HFFc6 (cell line): ENCODE measurements around the gene ETFA. TPM values are rescaled to one million over a fixed set of nuclear protein-coding genes. Genes with fewer than 3 reads are reported as not detected.

ENCODE experiments used
- DNase-seq: peaks from one replicate; pipeline ENCODE4 v3.0.0-alpha.2; 2018
- H3K27ac Mint-ChIP-seq: 2 replicates; pipeline ENCODE4 v1.8.0; 2020; ENCODE audit warnings: mild to moderate bottlenecking, mixed read lengths
- H3K27me3 Mint-ChIP-seq: 2 replicates; pipeline ENCODE4 v1.8.0; 2021; ENCODE audit warnings: mild to moderate bottlenecking, moderate library complexity, mixed read lengths; ENCODE audit not compliant: insufficient read depth
- H3K36me3 Mint-ChIP-seq: 2 replicates; pipeline ENCODE4 v1.8.0; 2021; ENCODE audit warnings: low read depth, mixed read lengths
- H3K4me1 Mint-ChIP-seq: 2 replicates; pipeline ENCODE4 v1.8.0; 2020; ENCODE audit warnings: low read depth, mixed read lengths
- H3K4me3 Mint-ChIP-seq: 2 replicates; pipeline ENCODE4 v1.8.0; 2020; ENCODE audit warnings: mild to moderate bottlenecking, moderate library complexity, mixed read lengths
- H3K9me3 Mint-ChIP-seq: 2 replicates; pipeline ENCODE4 v1.8.0; 2020; ENCODE audit warnings: mild to moderate bottlenecking, mixed read lengths
- total RNA-seq, 6 experiments: library from RNA; stranded (reverse); fragmentation: NEBNext Ultra II Directional; extraction: Animal tissue kit (Norgen Biotek cat#: 25700); gene quantifications; 2 replicates in 1 of 6; 3 replicates in 5 of 6; pipeline ENCODE4 v1.2.3, GENCODE V29; 2021
- TF ChIP-seq, protein P1 (sequence below): fragments of 200-600 bp; sonication (generic); IDR thresholded peaks from 2 replicates; pipeline ENCODE4 v1.5.0; 2021; ENCODE audit warnings: antibody characterized with exemption, mild to moderate bottlenecking

Gene ETFA
- total RNA-seq, 6 experiments from 2014 or later = 127 to 161 (median 146) TPM

DNA sequence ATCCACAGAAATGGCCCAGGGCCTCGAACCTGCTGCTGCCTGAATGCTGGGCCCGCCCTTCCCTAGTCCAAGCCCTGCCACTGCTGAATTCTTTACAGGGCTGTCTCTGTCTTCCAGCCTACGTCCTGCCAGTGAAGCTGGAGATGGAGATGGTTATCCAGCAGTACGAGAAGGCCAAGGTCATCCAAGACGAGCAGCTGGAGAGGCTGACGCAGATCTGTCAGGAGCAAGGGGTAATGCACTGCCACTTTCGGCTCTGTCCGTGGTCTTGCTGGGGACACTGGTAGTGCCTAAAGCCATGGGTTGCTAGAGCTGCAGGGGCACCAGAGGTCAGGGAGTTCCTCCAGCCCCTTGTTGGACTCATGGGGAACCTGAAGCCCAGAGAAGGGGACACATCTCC, 135.8 kb downstream of the ETFA start:
- H3K27ac Mint-ChIP-seq = no peak overlapping the region
- no peak overlapping the region for H3K4me3 Mint-ChIP-seq
- peaks cover 12% of the 10 kb centered on the region for H3K27me3 Mint-ChIP-seq
- H3K4me1 Mint-ChIP-seq = peaks cover 26% of the 10 kb centered on the region
- TF ChIP-seq, protein P1, sequence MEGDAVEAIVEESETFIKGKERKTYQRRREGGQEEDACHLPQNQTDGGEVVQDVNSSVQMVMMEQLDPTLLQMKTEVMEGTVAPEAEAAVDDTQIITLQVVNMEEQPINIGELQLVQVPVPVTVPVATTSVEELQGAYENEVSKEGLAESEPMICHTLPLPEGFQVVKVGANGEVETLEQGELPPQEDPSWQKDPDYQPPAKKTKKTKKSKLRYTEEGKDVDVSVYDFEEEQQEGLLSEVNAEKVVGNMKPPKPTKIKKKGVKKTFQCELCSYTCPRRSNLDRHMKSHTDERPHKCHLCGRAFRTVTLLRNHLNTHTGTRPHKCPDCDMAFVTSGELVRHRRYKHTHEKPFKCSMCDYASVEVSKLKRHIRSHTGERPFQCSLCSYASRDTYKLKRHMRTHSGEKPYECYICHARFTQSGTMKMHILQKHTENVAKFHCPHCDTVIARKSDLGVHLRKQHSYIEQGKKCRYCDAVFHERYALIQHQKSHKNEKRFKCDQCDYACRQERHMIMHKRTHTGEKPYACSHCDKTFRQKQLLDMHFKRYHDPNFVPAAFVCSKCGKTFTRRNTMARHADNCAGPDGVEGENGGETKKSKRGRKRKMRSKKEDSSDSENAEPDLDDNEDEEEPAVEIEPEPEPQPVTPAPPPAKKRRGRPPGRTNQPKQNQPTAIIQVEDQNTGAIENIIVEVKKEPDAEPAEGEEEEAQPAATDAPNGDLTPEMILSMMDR = no peak
- DNase-seq = no peak
- H3K9me3 Mint-ChIP-seq = no peaks in the 10 kb centered on the region
- 0 out of 2 replicates have a peak, but pooled peaks cover 4% of the 10 kb centered on the region for H3K36me3 Mint-ChIP-seq

GRCh38 chr15:76174654-76175053, 136.6 kb downstream of the ETFA start:
- TF ChIP-seq, protein P1 = peak; percentile 16; the same call in 1 of the 2 replicates
- peaks cover 27% of the 10 kb centered on the region for H3K4me1 Mint-ChIP-seq
- DNase-seq = no peak
- H3K9me3 Mint-ChIP-seq = no peaks in the 10 kb centered on the region
- H3K27me3 Mint-ChIP-seq = peaks cover 12% of the 10 kb centered on the region
- H3K36me3 Mint-ChIP-seq = 0 out of 2 replicates have a peak, but pooled peaks cover 4% of the 10 kb centered on the region
- no peak overlapping the region for H3K4me3 Mint-ChIP-seq
- H3K27ac Mint-ChIP-seq = no peak overlapping the region

- peaks cover 34% of the 10 kb centered on the region for H3K4me1 Mint-ChIP-seq
- H3K4me3 Mint-ChIP-seq = no peak overlapping the region
- no peaks in the 10 kb centered on the region for H3K9me3 Mint-ChIP-seq
- TF ChIP-seq, protein P1 = no peak
- H3K27me3 Mint-ChIP-seq = peaks cover 10% of the 10 kb centered on the region
- no peak for DNase-seq
- H3K36me3 Mint-ChIP-seq = 0 out of 2 replicates have a peak, but pooled peaks cover 4% of the 10 kb centered on the region
- no peak overlapping the region for H3K27ac Mint-ChIP-seq
Measured at GRCh38 chr15:76173317-76173834, 137.9 kb downstream of the ETFA start.

DNA sequence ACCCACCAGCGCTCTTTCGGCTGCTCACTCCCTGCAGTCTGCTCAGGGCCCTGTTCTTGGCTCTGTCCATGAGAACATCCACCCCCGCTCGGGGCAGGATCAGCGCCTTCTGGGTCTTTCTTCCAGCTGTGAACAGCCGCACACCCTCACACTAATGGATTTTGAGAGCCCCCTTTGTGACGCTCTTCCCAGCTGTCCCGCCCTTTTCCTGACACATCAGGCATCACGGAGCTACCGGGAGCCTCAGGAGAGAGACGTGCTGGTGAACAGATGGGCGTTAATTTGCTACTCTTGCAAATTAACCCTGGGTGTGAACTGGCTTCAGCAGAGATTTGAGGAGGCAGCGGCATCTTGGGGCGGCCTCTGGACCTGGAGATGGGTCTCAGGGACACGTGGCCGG, 138.5 kb downstream of the ETFA start:
- DNase-seq = no peak
- Mint-ChIP-seq H3K36me3 (0 out of 2 replicates have a peak, but pooled peaks cover 4% of the 10 kb centered on the region), H3K4me3 (no peak overlapping the region), H3K27ac (no peak overlapping the region), H3K4me1 (peaks cover 28% of the 10 kb centered on the region), H3K27me3 (peaks cover 9% of the 10 kb centered on the region), H3K9me3 (no peaks in the 10 kb centered on the region)
- TF ChIP-seq, protein P1 = no peak

DNA sequence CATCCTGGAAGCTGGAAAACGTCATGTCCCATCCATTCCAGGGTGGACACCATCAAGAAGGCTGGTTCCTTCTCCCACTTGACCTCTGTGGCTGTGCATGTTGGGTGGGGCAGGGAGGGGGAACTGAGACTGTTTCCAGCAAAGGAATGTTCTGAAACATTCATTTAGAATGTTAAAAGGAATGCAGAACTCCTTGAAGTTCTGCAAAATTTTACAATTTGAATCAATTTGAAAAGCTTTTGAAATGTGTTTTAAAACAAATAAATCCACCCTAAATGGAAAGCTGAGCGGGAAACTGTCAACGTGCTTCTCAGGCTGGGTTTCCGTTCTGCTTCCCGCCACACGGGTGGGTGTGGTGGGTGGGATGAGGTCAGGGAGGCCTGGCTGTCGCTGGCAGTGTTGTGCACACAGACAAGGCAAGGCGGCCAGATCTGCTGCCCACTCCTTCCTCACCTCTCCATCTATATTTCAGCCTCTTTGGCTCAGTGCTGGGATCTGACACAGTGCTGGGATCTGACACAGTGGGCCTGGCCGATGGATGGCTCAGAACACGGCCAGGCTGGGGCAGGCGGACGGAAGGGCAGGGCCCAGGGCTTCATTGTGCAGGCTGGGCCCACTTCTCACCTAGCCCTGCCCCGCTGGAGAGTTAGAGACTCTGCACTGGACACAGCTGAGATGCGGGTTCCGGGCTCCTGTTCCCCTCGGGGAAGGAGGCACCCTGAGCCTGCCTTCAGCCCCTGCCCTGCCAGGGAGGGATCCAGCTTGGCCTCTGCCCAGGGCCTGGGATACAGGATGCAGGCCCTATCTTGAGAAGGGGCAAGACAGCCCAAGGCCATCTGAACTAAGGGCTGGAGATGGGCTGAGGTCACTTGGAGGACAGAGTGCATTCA, 141.1 kb downstream of the ETFA start:
- H3K9me3 Mint-ChIP-seq = no peaks in the 10 kb centered on the region
- TF ChIP-seq, protein P1 = no peak
- peak overlapping the region; percentile 69 for H3K27ac Mint-ChIP-seq
- peaks cover 6% of the 10 kb centered on the region for H3K27me3 Mint-ChIP-seq
- DNase-seq = no peak
- no peaks in the 10 kb centered on the region for H3K36me3 Mint-ChIP-seq
- H3K4me1 Mint-ChIP-seq = peaks cover 21% of the 10 kb centered on the region
- H3K4me3 Mint-ChIP-seq = no peak overlapping the region
